ENCODE data around the gene DSG1. TPM values are rescaled to one million over a fixed set of nuclear protein-coding genes. Genes with fewer than 3 reads are reported as not detected.

Gene DSG1
- total and polyA plus RNA-seq, 2 of the 13 experiments (the other 11 are each of a cell fraction or from before 2014, with no cell fraction given), result 0.04 TPM; not detected in 1

GRCh38 chr18:31270578-31270977, 47.4 kb upstream of the DSG1 start:
- WGBS (ENCODE audit: low lambda C conversion rate), result 73% methylated on average over 4 of the region's 4 CpGs
- Histone ChIP-seq H3K27me3 (ENCODE audit: control insufficient read depth in 1 of 2, insufficient read depth in 2 of 2, low read length in 2 of 2) (no peaks in the 10 kb centered on the region), H2AFZ (ENCODE audit: low read length) (no peak overlapping the region), H3K27ac (ENCODE audit: extremely low read length, insufficient read depth, low read length) (no peak overlapping the region), H3K9me3 (ENCODE audit: low read length) (no peaks in the 10 kb centered on the region), H3K9ac (ENCODE audit: insufficient read depth, low read depth, low read length) (no peak overlapping the region), H4K20me1 (ENCODE audit: insufficient read depth, low read length) (no peaks in the 10 kb centered on the region), H3K79me2 (ENCODE audit: insufficient read depth, low read length) (no peaks in the 10 kb centered on the region), H3K36me3 (replicated peaks in 1 of 2; ENCODE audit: control insufficient read depth in 1 of 2, insufficient read depth in 2 of 2, low read length in 2 of 2) (no peaks in the 10 kb centered on the region), H3K4me1 (ENCODE audit: insufficient read depth, low read length) (peaks cover 38% of the 10 kb centered on the region), H3K4me2 (ENCODE audit: low read depth, low read length) (no peak overlapping the region), H3K4me3 (replicated peaks in 1 of 3; ENCODE audit: insufficient read depth in 1 of 3, low read depth in 2 of 3, low read length in 3 of 3) (no peak overlapping the region)
- ChIA-PET CTCF (ENCODE audit: low intra/inter-chr PET ratio, low total read pairs) (no interaction called here), POLR2A (interaction anchor here (0.7 kb wide), 1 partner anchor 67 kb away, joined by 3 read pairs; no protein-coding TSS in a partner anchor)
- BruUV-seq (replicated peaks), result no TSS peak
- in situ Hi-C loops (cut with HindIII; ENCODE audit: extremely low pct_ligation_motif_present, low pct_unique_long_range_greater_than_20kb) (no loop called here), intact Hi-C loops (cut with micrococcal nuclease; ENCODE audit: unreplicated experiment) (no loop called here)
- DNase-seq (ENCODE audit: low spot score), result no peak
- no peak for ATAC-seq
- no peak for FAIRE-seq
- no peak for TF ChIP-seq SMAD1 (CRISPR knock-in tag; IDR thresholded peaks at IDR 0.05; ENCODE audit: borderline replicate concordance, low read depth)
- no peak for TF ChIP-seq POLR2AphosphoS2 (IDR thresholded peaks at IDR 0.05; ENCODE audit: low read depth, low read length)

GRCh38 chr18:31273812-31274527, 44.0 kb upstream of the DSG1 start:
- DNase-seq (ENCODE audit: low spot score), result peak; percentile 27
- H3K79me2 ChIP-seq (ENCODE audit: insufficient read depth, low read length), result no peaks in the 10 kb centered on the region
- H3K4me3 ChIP-seq (replicated peaks in 1 of 3; ENCODE audit: insufficient read depth in 1 of 3, low read depth in 2 of 3, low read length in 3 of 3), result peak overlapping the region in 1 of 3 experiments; percentile 35; a peak in 1 of 6 replicates
- H3K9me3 ChIP-seq (ENCODE audit: low read length), result no peaks in the 10 kb centered on the region
- intact Hi-C loops (cut with micrococcal nuclease; ENCODE audit: unreplicated experiment) (no loop called here), in situ Hi-C loops (cut with HindIII; ENCODE audit: extremely low pct_ligation_motif_present, low pct_unique_long_range_greater_than_20kb) (no loop called here)
- POLR2A ChIA-PET, result interaction anchor here (1.4 kb wide), 1 partner anchor 28 kb away, joined by 3 read pairs; no protein-coding TSS in a partner anchor
- no peaks in the 10 kb centered on the region for H3K36me3 ChIP-seq (replicated peaks in 1 of 2; ENCODE audit: control insufficient read depth in 1 of 2, insufficient read depth in 2 of 2, low read length in 2 of 2)
- no peaks in the 10 kb centered on the region for H3K27me3 ChIP-seq (ENCODE audit: control insufficient read depth in 1 of 2, insufficient read depth in 2 of 2, low read length in 2 of 2)
- ATAC-seq, result no peak
- no peak overlapping the region for H3K9ac ChIP-seq (ENCODE audit: insufficient read depth, low read depth, low read length)
- H4K20me1 ChIP-seq (ENCODE audit: insufficient read depth, low read length), result no peaks in the 10 kb centered on the region
- no TSS peak for BruUV-seq (replicated peaks)
- H3K4me2 ChIP-seq (ENCODE audit: low read depth, low read length), result peak overlapping the region; percentile 45; the same call in 1 of the 2 replicates
- H3K4me1 ChIP-seq (ENCODE audit: insufficient read depth, low read length), result peaks cover 63% of the 10 kb centered on the region
- no peak overlapping the region for H3K27ac ChIP-seq (ENCODE audit: extremely low read length, insufficient read depth, low read length)
- FAIRE-seq, result peak; percentile 56
- no peak overlapping the region for H2AFZ ChIP-seq (ENCODE audit: low read length)
- WGBS (ENCODE audit: low lambda C conversion rate), result 41% methylated on average over 5 of the region's 5 CpGs
- CTCF ChIA-PET (ENCODE audit: low intra/inter-chr PET ratio, low total read pairs), result no interaction called here
- no peak for TF ChIP-seq ZNF121 (CRISPR knock-in tag; IDR thresholded peaks at IDR 0.05)
- no peak for TF ChIP-seq ZNF616 (CRISPR knock-in tag; IDR thresholded peaks at IDR 0.05; ENCODE audit: low read depth)
- TF ChIP-seq MAFF (IDR thresholded peaks at IDR 0.05; ENCODE audit: low read depth, low read length), result no peak
- TF ChIP-seq ZNF790 (CRISPR knock-in tag; IDR thresholded peaks at IDR 0.05; ENCODE audit: borderline replicate concordance), result no peak
- TF ChIP-seq NR2F6 (IDR thresholded peaks at IDR 0.05), result no peak; the same call in 1 of the 2 replicates
- TF ChIP-seq NR2F6 (CRISPR knock-in tag; IDR thresholded peaks at IDR 0.05), result 0 out of 2 replicates have a peak, but pooled peaks have one; percentile 21
- TF ChIP-seq MBNL3 (CRISPR knock-in tag; conservative IDR thresholded peaks at IDR 0.05), result no peak
- no peak for TF ChIP-seq ZNF781 (CRISPR knock-in tag; IDR thresholded peaks at IDR 0.05; ENCODE audit: borderline replicate concordance, not compliant biosample characterization)
- TF ChIP-seq SOX13 (IDR thresholded peaks at IDR 0.05), result no peak
- TF ChIP-seq SOX13 (CRISPR knock-in tag; conservative IDR thresholded peaks at IDR 0.05 in 1 of 2, IDR thresholded peaks at IDR 0.05 in 1 of 2), result peak in 1 of 2 experiments; percentile 65; a peak in 2 of 4 replicates
- TF ChIP-seq MYNN (CRISPR knock-in tag; IDR thresholded peaks at IDR 0.05; ENCODE audit: low read depth), result no peak
- TF ChIP-seq XBP1 (CRISPR knock-in tag; IDR thresholded peaks at IDR 0.05), result no peak
- no peak for TF ChIP-seq BRCA1 (CRISPR knock-in tag; IDR thresholded peaks at IDR 0.05)
- no peak for TF ChIP-seq ZNF740 (CRISPR knock-in tag; IDR thresholded peaks at IDR 0.05)
- peak; percentile 20; the same call in 1 of the 2 replicates for TF ChIP-seq NFIC (IDR thresholded peaks at IDR 0.05; ENCODE audit: low read length)
- no peak for TF ChIP-seq ZNF12 (CRISPR knock-in tag; IDR thresholded peaks at IDR 0.05)
- peak; percentile 50 for TF ChIP-seq NR2F2 (IDR thresholded peaks at IDR 0.05; ENCODE audit: borderline replicate concordance, low read depth)
